IPS-15b (cell line): ENCODE results near the gene DNAAF3.
"Not testable (repeated sequence)": the region's sequence is repeated elsewhere in the genome, so short reads cannot be mapped to it uniquely, and the experiment has no call there.

Experiments used
- H3K27me3 ChIP-seq: one replicate; pipeline ENCODE4 v1.6.1; 2013; ENCODE audit warnings: low read length; ENCODE audit not compliant: control insufficient read depth, insufficient read depth
- H3K36me3 ChIP-seq: one replicate; pipeline ENCODE4 v1.6.1; 2013; ENCODE audit warnings: low read length; ENCODE audit not compliant: control insufficient read depth, insufficient read depth
- H3K4me1 ChIP-seq: one replicate; pipeline ENCODE4 v1.6.1; 2013; ENCODE audit warnings: mild to moderate bottlenecking, low read length; ENCODE audit not compliant: control insufficient read depth, insufficient read depth
- H3K4me3 ChIP-seq: one replicate; pipeline ENCODE4 v1.5.1; 2013; ENCODE audit warnings: low read depth, low read length
- H3K9ac ChIP-seq: one replicate; pipeline ENCODE4 v1.6.1; 2013; ENCODE audit warnings: low read depth, mild to moderate bottlenecking, low read length
- H3K9me3 ChIP-seq: one replicate; pipeline ENCODE4 v1.6.1; 2013; ENCODE audit warnings: mild to moderate bottlenecking, low read length; ENCODE audit not compliant: control insufficient read depth, insufficient read depth

Gene DNAAF3

GRCh38 chr19:55173714-55174409 is 7.4 kb upstream of the DNAAF3 start:
- Histone ChIP-seq H3K27me3 (peaks cover 50% of the 10 kb centered on the region), H3K4me3 (peak overlapping the region; percentile 73), H3K9ac (no peak overlapping the region), H3K4me1 (peaks cover 7% of the 10 kb centered on the region), H3K36me3 (no peaks in the 10 kb centered on the region), H3K9me3 (no peaks in the 10 kb centered on the region)

GRCh38 chr19:55173186-55173713 is 6.8 kb upstream of the DNAAF3 start:
- Histone ChIP-seq H3K4me1 (peaks cover 7% of the 10 kb centered on the region), H3K9me3 (no peaks in the 10 kb centered on the region), H3K36me3 (no peaks in the 10 kb centered on the region), H3K4me3 (peak overlapping the region; percentile 73), H3K27me3 (peaks cover 50% of the 10 kb centered on the region), H3K9ac (no peak overlapping the region)

- Histone ChIP-seq H3K9me3 (no peaks in the 10 kb centered on the region), H3K4me3 (peak overlapping the region; percentile 73), H3K4me1 (peaks cover 7% of the 10 kb centered on the region), H3K36me3 (no peaks in the 10 kb centered on the region), H3K27me3 (peaks cover 52% of the 10 kb centered on the region), H3K9ac (no peak overlapping the region)
Observed at GRCh38 chr19:55172741-55173140, 6.3 kb upstream of the DNAAF3 start.

- not testable (repeated sequence) for H3K9me3 ChIP-seq, H3K36me3 ChIP-seq, H3K4me1 ChIP-seq, H3K9ac ChIP-seq
- H3K4me3 ChIP-seq: peak overlapping the region; percentile 73
- peaks cover 56% of the 10 kb centered on the region for H3K27me3 ChIP-seq
Observed at GRCh38 chr19:55172318-55172717, 5.9 kb upstream of the DNAAF3 start.

GRCh38 chr19:55171440-55171839 is 5.0 kb upstream of the DNAAF3 start:
- Histone ChIP-seq H3K4me3 (no peak overlapping the region), H3K27me3 (peaks cover 54% of the 10 kb centered on the region), H3K4me1 (peaks cover 7% of the 10 kb centered on the region), H3K9me3 (no peaks in the 10 kb centered on the region), H3K9ac (no peak overlapping the region), H3K36me3 (no peaks in the 10 kb centered on the region)

- H3K4me1 ChIP-seq: peaks cover 3% of the 10 kb centered on the region
- H3K4me3 ChIP-seq: no peak overlapping the region
- no peak overlapping the region for H3K9ac ChIP-seq
- no peaks in the 10 kb centered on the region for H3K9me3 ChIP-seq
- H3K36me3 ChIP-seq: no peaks in the 10 kb centered on the region
- peaks cover 37% of the 10 kb centered on the region for H3K27me3 ChIP-seq
Observed at GRCh38 chr19:55169136-55169535, 2.7 kb upstream of the DNAAF3 start.

- peak overlapping the region; percentile 79 for H3K4me3 ChIP-seq
- H3K4me1 ChIP-seq: peaks cover 2% of the 10 kb centered on the region
- H3K9me3 ChIP-seq: no peaks in the 10 kb centered on the region
- H3K9ac ChIP-seq: no peak overlapping the region
- H3K36me3 ChIP-seq: no peaks in the 10 kb centered on the region
- peaks cover 35% of the 10 kb centered on the region for H3K27me3 ChIP-seq
Observed at GRCh38 chr19:55165952-55166529, 372 bp downstream of the DNAAF3 start.

- Histone ChIP-seq H3K4me3 (peak overlapping the region; percentile 63), H3K27me3 (peaks cover 16% of the 10 kb centered on the region), H3K9me3 (no peaks in the 10 kb centered on the region), H3K9ac (no peak overlapping the region), H3K4me1 (peaks cover 13% of the 10 kb centered on the region), H3K36me3 (no peaks in the 10 kb centered on the region)
Observed at GRCh38 chr19:55161571-55162322, 4.7 kb downstream of the DNAAF3 start.

- Histone ChIP-seq H3K4me1 (peaks cover 13% of the 10 kb centered on the region), H3K9me3 (no peaks in the 10 kb centered on the region), H3K27me3 (peaks cover 16% of the 10 kb centered on the region), H3K9ac (peak overlapping the region; percentile 47), H3K36me3 (no peaks in the 10 kb centered on the region), H3K4me3 (peak overlapping the region; percentile 63)
Observed at GRCh38 chr19:55160986-55161365, 5.4 kb downstream of the DNAAF3 start.

GRCh38 chr19:55160128-55160985 is 6.1 kb downstream of the DNAAF3 start:
- Histone ChIP-seq H3K36me3 (no peaks in the 10 kb centered on the region), H3K4me1 (peaks cover 13% of the 10 kb centered on the region), H3K9ac (no peak overlapping the region), H3K9me3 (no peaks in the 10 kb centered on the region), H3K27me3 (peaks cover 16% of the 10 kb centered on the region), H3K4me3 (peak overlapping the region; percentile 8)
